GDM1 (cell line): ENCODE measurements around the gene SLC19A2.

Experiments
- DNase-seq: peaks from one replicate; lab custom pipeline; 2025; lab: John Stamatoyannopoulos, UW

SLC19A2 gene

GRCh38 chr1:169474302-169474995 lies 11.3 kb downstream of the SLC19A2 start:
- DNase-seq: no peak

- no peak for DNase-seq
These were observed 12.4 kb downstream of the SLC19A2 start for GRCh38 chr1:169473347-169473746.

GRCh38 chr1:169472738-169473137 lies 13.0 kb downstream of the SLC19A2 start:
- no peak for DNase-seq

GRCh38 chr1:169468982-169469381 lies 16.8 kb downstream of the SLC19A2 start:
- DNase-seq: no peak

- DNase-seq: peak; percentile 17
These were observed 19.2 kb downstream of the SLC19A2 start for GRCh38 chr1:169466259-169467230.

GRCh38 chr1:169465281-169465680 lies 20.5 kb downstream of the SLC19A2 start:
- DNase-seq: no peak

- no peak for DNase-seq
These were observed 23.4 kb downstream of the SLC19A2 start for GRCh38 chr1:169462385-169462784.

- DNase-seq: no peak
These were observed 24.2 kb downstream of the SLC19A2 start for GRCh38 chr1:169461390-169462000.

- no peak for DNase-seq
These were observed 25.4 kb downstream of the SLC19A2 start for GRCh38 chr1:169460191-169460833.

- DNase-seq: no peak
These were observed 28.3 kb downstream of the SLC19A2 start for GRCh38 chr1:169457443-169457842.

- no peak for DNase-seq
These were observed 29.7 kb downstream of the SLC19A2 start for GRCh38 chr1:169456029-169456428.

GRCh38 chr1:169452921-169453320 lies 32.8 kb downstream of the SLC19A2 start:
- DNase-seq: no peak

- DNase-seq: no peak
These were observed 34.4 kb downstream of the SLC19A2 start for GRCh38 chr1:169451218-169451824.

- no peak for DNase-seq
These were observed 41.8 kb downstream of the SLC19A2 start for GRCh38 chr1:169443923-169444322.

- DNase-seq: peak; percentile 46
These were observed 58.6 kb downstream of the SLC19A2 start, which contains the start of gene CCDC181 for GRCh38 chr1:169427081-169427641. TSS of gene CCDC181 (minus strand) at chr1:169427474. CDS start at chr1:169424927, 2,547 bp downstream.

- DNase-seq: no peak
These were observed 59.5 kb downstream of the SLC19A2 start for GRCh38 chr1:169426174-169426705.

GRCh38 chr1:169421309-169421708 lies 64.4 kb downstream of the SLC19A2 start:
- DNase-seq: no peak

- DNase-seq: no peak
These were observed 70.8 kb downstream of the SLC19A2 start for GRCh38 chr1:169414952-169415351.
